CD4-positive, alpha-beta memory T cell (primary cell): Measurements from ENCODE around the gene TRDMT1. TPM values are rescaled to one million over a fixed set of nuclear protein-coding genes. Genes with fewer than 3 reads are reported as not detected.
A peak's percentile ranks its signal among the peaks of the same experiment; 100 is the strongest.

Source experiments
- CTCF ChIA-PET: fragments of 350-600 bp; sonication (Branson Sonifier 250); formaldehyde crosslinking; loops from one replicate; lab custom pipeline; 2021; ENCODE audit warnings: inconsistent platforms; ENCODE audit not compliant: partially characterized antibody; lab: Charles Lee
- POLR2A ChIA-PET: fragments of 350-600 bp; sonication (Branson Sonifier 250); formaldehyde crosslinking; loops from one replicate; lab custom pipeline; 2021; ENCODE audit not compliant: partially characterized antibody; lab: Charles Lee
- DNase-seq, 5 donors: peaks; one replicate each; pipeline versions ENCODE4 v3.0.0 to v3.0.0-alpha.2; 2020 to 2022; ENCODE audit warnings: mixed read lengths in 1 of 5
- H3K27ac ChIP-seq: one replicate; pipeline ENCODE4 v1.7.0; 2013; ENCODE audit warnings: low read depth, low read length
- H3K27me3 ChIP-seq: 2 replicates; pipeline ENCODE4 v1.7.0; 2013; ENCODE audit warnings: mild to moderate bottlenecking, low read length, moderate library complexity; ENCODE audit not compliant: insufficient read depth
- H3K36me3 ChIP-seq: 2 replicates; pipeline ENCODE4 v1.7.0; 2013; ENCODE audit warnings: mild to moderate bottlenecking, low read length, moderate library complexity; ENCODE audit not compliant: insufficient read depth
- H3K4me1 ChIP-seq: 2 replicates; pipeline ENCODE4 v1.7.0; 2013; ENCODE audit warnings: mild to moderate bottlenecking, low read length, moderate library complexity; ENCODE audit not compliant: insufficient read depth
- H3K4me3 ChIP-seq, 2 donors: one replicate each; pipeline ENCODE4 v1.7.0; 2013; ENCODE audit warnings: low read length in 2 of 2, mild to moderate bottlenecking in 1 of 2
- H3K9me3 ChIP-seq, 2 donors: one replicate each; pipeline ENCODE4 v1.7.0; 2013; ENCODE audit warnings: low read length in 2 of 2, control low read depth in 1 of 2; ENCODE audit not compliant: control insufficient read depth in 1 of 2
- H3K27ac Mint-ChIP-seq, 7 donors: one replicate each; pipeline ENCODE4 v1.8.0; 2020 to 2021; ENCODE audit warnings: mixed read lengths in 7 of 7, mild to moderate bottlenecking in 6 of 7, inconsistent platforms in 3 of 7, moderate library complexity in 3 of 7
- H3K27me3 Mint-ChIP-seq, 2 donors: one replicate each; pipeline ENCODE4 v1.8.0; 2020 to 2021; ENCODE audit warnings: mixed read lengths in 2 of 2
- H3K36me3 Mint-ChIP-seq, 2 donors: one replicate each; pipeline ENCODE4 v1.8.0; 2020 to 2021; ENCODE audit warnings: mixed read lengths in 2 of 2, inconsistent platforms in 1 of 2, mild to moderate bottlenecking in 1 of 2
- H3K4me1 Mint-ChIP-seq, 4 donors: one replicate each; pipeline ENCODE4 v1.8.0; 2020 to 2021; ENCODE audit warnings: mixed read lengths in 4 of 4, mild to moderate bottlenecking in 1 of 4
- H3K4me3 Mint-ChIP-seq, 8 donors: one replicate each; pipeline ENCODE4 v1.8.0; 2020 to 2021; ENCODE audit warnings: mixed read lengths in 8 of 8, mild to moderate bottlenecking in 7 of 8, moderate library complexity in 6 of 8, inconsistent platforms in 3 of 8
- H3K9me3 Mint-ChIP-seq, 8 donors: one replicate each; pipeline ENCODE4 v1.8.0; 2020 to 2021; ENCODE audit warnings: mixed read lengths in 8 of 8, mild to moderate bottlenecking in 5 of 8, inconsistent platforms in 3 of 8, moderate library complexity in 1 of 8
- intact Hi-C: fragments of 100-400 bp; cut with micrococcal nuclease; formaldehyde crosslinking; loops from one replicate; pipeline ENCODE4 v1.15.1; 2023
- polyA plus RNA-seq, 2 donors: library from polyadenylated mRNA; unstranded; fragments of 300-500 nt; fragmentation: Illumina TruSeq; gene quantifications; one replicate each; pipeline ENCODE4 v1.2.3, GENCODE V29; 2021
- total RNA-seq, 2 experiments: library from RNA; stranded (reverse); gene quantifications; one replicate each; pipeline ENCODE4 v1.2.3, GENCODE V29; 2021

TRDMT1 gene
- total and polyA plus RNA-seq, 4 experiments from 2014 or later, result 7.3 to 21.3 (median 14.2) TPM

DNA sequence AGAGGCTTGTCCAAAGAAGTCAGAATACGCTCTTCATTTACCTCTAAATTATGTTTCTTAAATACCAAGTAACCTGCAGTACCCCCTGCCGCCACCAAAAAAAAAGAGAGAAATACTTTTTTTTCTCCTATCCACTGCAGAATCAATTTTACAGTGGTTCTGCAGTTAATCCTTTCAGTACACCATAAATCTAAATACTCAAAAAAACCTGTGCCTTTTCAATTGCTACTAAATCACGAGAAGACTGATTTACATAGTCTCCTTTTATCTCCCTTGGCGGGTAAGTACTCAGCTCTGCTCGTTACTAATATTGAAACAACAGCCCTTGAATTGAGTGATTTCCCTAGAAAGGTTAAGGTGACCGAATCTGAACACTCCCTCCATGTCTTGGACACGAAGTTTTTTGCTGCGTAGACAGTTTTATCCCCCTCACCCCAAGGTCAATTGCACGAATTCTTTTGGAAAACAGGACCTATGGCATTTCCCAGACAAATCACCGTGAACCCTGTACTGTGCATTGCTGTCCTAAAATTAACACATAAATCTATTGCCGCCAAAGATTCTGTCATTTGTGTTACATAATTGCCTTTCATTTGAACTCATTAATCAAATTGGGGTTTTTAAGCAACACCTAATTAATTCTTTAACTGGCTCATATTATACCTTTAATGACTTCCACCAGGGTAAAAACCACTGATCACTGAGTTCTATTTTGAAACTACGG lies 26.1 kb upstream of the TRDMT1 start:
- DNase-seq, result peak; percentile 56 to 67 (median 61)
- H3K4me1 ChIP-seq, result peaks cover 40% of the 10 kb centered on the region
- intact Hi-C loops, result loop anchor here (1.0 to 2.0 kb wide), 3 partner anchors 11 to 791 kb away; partner anchors contain the start of gene PTER

DNA sequence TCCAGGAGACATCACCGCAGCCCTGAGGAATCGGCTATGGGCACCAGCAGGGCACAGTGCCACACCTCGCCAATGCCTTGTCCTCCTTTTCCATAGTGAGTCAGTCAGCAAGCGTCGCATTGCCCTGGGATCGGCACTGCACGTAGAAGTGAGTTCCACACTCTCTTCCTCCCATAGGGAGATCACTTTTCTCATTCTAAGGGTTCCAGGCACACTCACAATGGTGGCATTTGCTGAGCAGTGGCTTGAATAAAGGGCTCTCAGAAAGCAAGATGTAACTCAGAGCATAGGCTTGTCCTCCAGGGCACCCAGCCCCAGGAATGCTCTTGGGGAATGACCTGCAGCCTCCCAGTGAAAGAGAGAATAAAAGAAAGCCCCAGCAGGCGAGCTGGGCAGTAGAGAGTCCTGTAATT lies 25.4 kb upstream of the TRDMT1 start:
- no peak for DNase-seq
- ChIA-PET CTCF (interaction anchor here (0.6 to 7.9 kb wide), 8 partner anchors 15 to 383 kb away, joined by 3 to 60 read pairs (median 4); partner anchors contain the start of gene TRDMT1), POLR2A (interaction anchor here (0.6 to 15.7 kb wide), 8 partner anchors 11 to 410 kb away, joined by 3 to 483 read pairs (median 32); partner anchors contain the start of genes RSU1 and TRDMT1)
- no peaks in the 10 kb centered on the region for H3K27me3 Mint-ChIP-seq
- H3K4me3 Mint-ChIP-seq, result peak overlapping the region; percentile 88 to 99 (median 98)
- H3K27ac Mint-ChIP-seq, result peak overlapping the region; percentile 96 to 100 (median 99)
- peaks cover 11 to 49% of the 10 kb centered on the region in 2 donors for H3K36me3 Mint-ChIP-seq
- no peaks in the 10 kb centered on the region for H3K9me3 ChIP-seq
- peaks cover 34% of the 10 kb centered on the region for H3K4me1 ChIP-seq
- peaks cover 32 to 71% (median 48%) of the 10 kb centered on the region in 4 donors for H3K4me1 Mint-ChIP-seq
- H3K27ac ChIP-seq, result peak overlapping the region; percentile 98
- peaks cover 11% of the 10 kb centered on the region for H3K36me3 ChIP-seq
- no peaks in the 10 kb centered on the region for H3K27me3 ChIP-seq
- peak overlapping the region; percentile 82 to 91 for H3K4me3 ChIP-seq
- intact Hi-C loops, result no loop called here
- H3K9me3 Mint-ChIP-seq, result peaks cover 0 to 10% (median 0%) of the 10 kb centered on the region in 8 donors

More for the DNA sequence above, 26.1 kb upstream of the TRDMT1 start:
- Histone ChIP-seq H3K9me3 (no peaks in the 10 kb centered on the region), H3K4me3 (peak overlapping the region; percentile 82 to 91), H3K36me3 (peaks cover 17% of the 10 kb centered on the region), H3K27ac (peak overlapping the region; percentile 98), H3K27me3 (no peaks in the 10 kb centered on the region)
- peaks cover 32 to 77% (median 50%) of the 10 kb centered on the region in 4 donors for H3K4me1 Mint-ChIP-seq
- peak overlapping the region; percentile 88 to 99 (median 98) for H3K4me3 Mint-ChIP-seq
- ChIA-PET POLR2A (interaction anchor here (0.6 to 15.7 kb wide), 15 partner anchors 7 to 790 kb away, joined by 3 to 483 read pairs (median 18); partner anchors contain the start of genes RSU1 and TRDMT1), CTCF (interaction anchor here (0.9 to 7.9 kb wide), 7 partner anchors 14 to 45 kb away, joined by 3 to 60 read pairs (median 4); partner anchors contain the start of gene TRDMT1)
- H3K27me3 Mint-ChIP-seq, result no peaks in the 10 kb centered on the region
- peaks cover 14 to 55% of the 10 kb centered on the region in 2 donors for H3K36me3 Mint-ChIP-seq
- H3K27ac Mint-ChIP-seq, result peak overlapping the region; percentile 96 to 100 (median 99)
- H3K9me3 Mint-ChIP-seq, result peaks cover 0 to 10% (median 0%) of the 10 kb centered on the region in 8 donors

DNA sequence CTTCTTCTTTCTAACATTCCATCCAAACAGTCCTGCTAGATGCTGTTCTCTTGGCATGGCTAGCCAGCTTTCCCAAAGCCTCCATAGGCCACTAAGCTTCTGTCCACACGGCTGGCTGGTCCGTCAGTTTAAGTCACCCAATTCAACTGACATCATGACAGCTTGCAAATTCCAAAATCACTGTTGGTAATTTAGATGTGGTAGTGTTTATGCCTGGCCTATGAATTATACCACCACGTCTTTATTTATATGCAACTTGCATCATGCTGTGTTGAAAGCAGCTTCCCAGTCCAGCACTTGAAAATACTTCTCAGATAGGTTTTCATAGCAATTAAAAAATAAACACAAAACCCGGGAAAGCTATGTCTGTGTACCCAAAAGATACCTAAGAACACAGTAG lies 24.3 kb upstream of the TRDMT1 start:
- peaks cover 23% of the 10 kb centered on the region for H3K4me1 ChIP-seq
- peaks cover 6 to 38% of the 10 kb centered on the region in 2 donors for H3K36me3 Mint-ChIP-seq
- H3K27me3 ChIP-seq, result no peaks in the 10 kb centered on the region
- H3K4me1 Mint-ChIP-seq, result peaks cover 29 to 64% (median 39%) of the 10 kb centered on the region in 4 donors
- no peak overlapping the region for H3K4me3 Mint-ChIP-seq
- peak overlapping the region; percentile 30 to 99 (median 70) for H3K27ac Mint-ChIP-seq
- ChIA-PET POLR2A (interaction anchor here (0.6 to 15.7 kb wide), 3 partner anchors 10 to 22 kb away, joined by 3 to 483 read pairs (median 41); partner anchors contain the start of gene TRDMT1), CTCF (interaction anchor here (1.3 to 7.9 kb wide), 3 partner anchors 20 to 25 kb away, joined by 3 to 46 read pairs (median 5); no protein-coding TSS in a partner anchor)
- H3K36me3 ChIP-seq, result peaks cover under 1% of the 10 kb centered on the region
- DNase-seq, result no peak
- intact Hi-C loops, result no loop called here
- H3K9me3 Mint-ChIP-seq, result peaks cover 0 to 10% (median 0%) of the 10 kb centered on the region in 8 donors
- H3K27ac ChIP-seq, result no peak overlapping the region
- H3K27me3 Mint-ChIP-seq, result no peaks in the 10 kb centered on the region
- no peaks in the 10 kb centered on the region for H3K9me3 ChIP-seq
- no peak overlapping the region for H3K4me3 ChIP-seq

DNA sequence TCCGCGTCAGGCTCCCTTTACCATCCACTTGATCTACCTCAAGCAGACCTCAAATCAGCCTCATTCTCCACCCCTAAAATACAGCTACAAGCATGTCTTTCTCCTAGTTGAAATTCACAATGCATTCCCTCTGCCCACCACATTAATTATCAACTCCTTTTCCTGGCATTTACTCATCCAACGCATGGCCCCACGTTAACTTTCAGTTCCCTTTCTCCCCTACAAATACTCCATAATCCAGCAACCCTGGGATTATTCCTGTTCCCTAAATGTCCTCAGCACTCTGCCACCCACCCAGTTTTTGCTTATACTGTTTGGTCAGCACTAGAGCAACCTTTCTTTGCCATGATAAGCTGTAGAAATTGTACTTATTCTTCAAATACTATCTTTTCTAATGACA lies 20.9 kb upstream of the TRDMT1 start:
- Mint-ChIP-seq H3K36me3 (peaks cover 9 to 18% of the 10 kb centered on the region in 2 donors), H3K27me3 (no peaks in the 10 kb centered on the region), H3K9me3 (no peaks in the 10 kb centered on the region), H3K27ac (peak overlapping the region in 5 of 7 donors; percentile 1 to 34 (median 6)), H3K4me1 (peaks cover 26 to 41% (median 32%) of the 10 kb centered on the region in 4 donors), H3K4me3 (no peak overlapping the region)
- H3K27me3 ChIP-seq, result no peaks in the 10 kb centered on the region
- H3K4me1 ChIP-seq, result peaks cover 17% of the 10 kb centered on the region
- ChIA-PET CTCF (interaction anchor here (2.6 kb wide), 1 partner anchor 16 kb away, joined by 9 read pairs; no protein-coding TSS in a partner anchor), POLR2A (interaction anchor here (3.4 kb wide), 1 partner anchor 21 kb away, joined by 13 read pairs; the partner anchor contains the start of gene TRDMT1)
- DNase-seq, result no peak
- intact Hi-C loops, result no loop called here
- no peaks in the 10 kb centered on the region for H3K9me3 ChIP-seq
- no peak overlapping the region for H3K4me3 ChIP-seq
- no peaks in the 10 kb centered on the region for H3K36me3 ChIP-seq
- H3K27ac ChIP-seq, result no peak overlapping the region

DNA sequence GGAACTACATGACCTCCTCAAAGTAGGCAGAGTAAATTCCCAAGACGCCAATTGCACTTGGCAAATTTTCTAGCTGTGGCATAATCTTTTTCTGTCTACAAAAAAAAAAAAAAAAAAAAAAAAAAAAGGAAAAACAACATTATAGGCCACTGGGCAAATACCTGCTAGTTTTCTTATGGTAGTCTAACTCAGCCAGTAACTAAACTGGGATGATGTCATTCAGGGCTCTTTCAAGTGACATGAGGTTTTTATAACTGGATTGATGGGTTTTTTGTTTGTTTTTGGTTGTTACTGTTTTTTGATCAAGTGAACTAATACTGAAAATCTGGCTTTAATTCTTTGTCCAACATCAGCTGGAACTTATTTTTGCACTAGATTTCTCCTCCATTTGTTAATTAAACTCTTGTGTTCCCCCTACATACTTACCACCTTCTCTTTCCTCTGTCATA lies 19.2 kb upstream of the TRDMT1 start:
- Mint-ChIP-seq H3K9me3 (no peaks in the 10 kb centered on the region), H3K4me3 (no peak overlapping the region), H3K27ac (peak overlapping the region in 2 of 7 donors; percentile 38 to 74), H3K4me1 (peaks cover 20 to 35% (median 23%) of the 10 kb centered on the region in 4 donors), H3K36me3 (peaks cover 9 to 18% of the 10 kb centered on the region in 2 donors), H3K27me3 (no peaks in the 10 kb centered on the region)
- H3K4me3 ChIP-seq, result no peak overlapping the region
- ChIA-PET CTCF (interaction anchor here (0.8 to 2.6 kb wide), 3 partner anchors 9 to 403 kb away, joined by 3 to 9 read pairs (median 3); partner anchors contain the start of gene RSU1), POLR2A (interaction anchor here (0.7 to 3.4 kb wide), 5 partner anchors 7 to 208 kb away, joined by 3 to 13 read pairs (median 8); partner anchors contain the start of genes TRDMT1 and VIM)
- peaks cover 12% of the 10 kb centered on the region for H3K4me1 ChIP-seq
- no peaks in the 10 kb centered on the region for H3K9me3 ChIP-seq
- intact Hi-C loops, result no loop called here
- DNase-seq, result no peak
- no peaks in the 10 kb centered on the region for H3K36me3 ChIP-seq
- H3K27ac ChIP-seq, result no peak overlapping the region
- no peaks in the 10 kb centered on the region for H3K27me3 ChIP-seq

DNA sequence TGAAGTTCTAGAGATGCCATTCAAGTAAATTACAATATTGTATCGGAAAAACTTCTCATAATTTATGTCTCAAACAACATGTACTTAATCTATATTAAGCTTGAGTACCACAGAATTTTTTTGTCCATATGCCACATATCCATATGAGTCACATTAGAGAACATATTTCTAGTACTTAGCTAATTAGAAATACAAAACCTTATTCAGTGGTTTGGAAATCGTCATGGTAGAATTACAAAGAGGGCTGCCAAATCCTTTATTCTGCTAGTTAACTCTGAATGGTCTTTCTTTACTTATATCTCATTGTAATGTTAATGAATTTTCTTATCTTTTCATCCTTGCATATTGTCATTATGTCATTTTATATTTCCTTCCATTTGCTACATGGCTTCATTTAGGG lies 17.6 kb upstream of the TRDMT1 start:
- peaks cover 13 to 15% of the 10 kb centered on the region in 2 donors for H3K36me3 Mint-ChIP-seq
- no peak for DNase-seq
- H3K27me3 Mint-ChIP-seq, result no peaks in the 10 kb centered on the region
- peaks cover 13 to 29% (median 20%) of the 10 kb centered on the region in 4 donors for H3K4me1 Mint-ChIP-seq
- Histone ChIP-seq H3K36me3 (no peaks in the 10 kb centered on the region), H3K4me3 (no peak overlapping the region), H3K9me3 (no peaks in the 10 kb centered on the region), H3K27ac (no peak overlapping the region), H3K4me1 (peaks cover 17% of the 10 kb centered on the region), H3K27me3 (no peaks in the 10 kb centered on the region)
- H3K27ac Mint-ChIP-seq, result peak overlapping the region in 2 of 7 donors; percentile 22 to 25
- H3K4me3 Mint-ChIP-seq, result no peak overlapping the region
- ChIA-PET POLR2A (interaction anchor here (0.9 to 1.3 kb wide), 2 partner anchors 11 to 18 kb away, joined by 3 to 7 read pairs; partner anchors contain the start of gene TRDMT1), CTCF (interaction anchor here (1.4 to 2.5 kb wide), 2 partner anchors 12 to 18 kb away, joined by 3 to 8 read pairs; partner anchors contain the start of gene TRDMT1)
- intact Hi-C loops, result no loop called here
- H3K9me3 Mint-ChIP-seq, result no peaks in the 10 kb centered on the region
